PC-9 (cell line): Measurements from ENCODE around the gene NUFIP2. TPM values are rescaled to one million over a fixed set of nuclear protein-coding genes. Genes with fewer than 3 reads are reported as not detected.

Source experiments
- BruUV-seq: library from RNA; stranded (reverse); fragments of 400-500 nt; replicated peaks from 2 replicates; lab custom pipeline; 2021; lab: Mats Ljungman, UMichigan
- CTCF ChIA-PET: fragments of 300-600 bp; sonication (Branson Sonifier 250); formaldehyde crosslinking; loops from one replicate; lab custom pipeline; 2022; ENCODE audit warnings: antibody characterized with exemption; lab: Charles Lee
- POLR2A ChIA-PET: fragments of 300-600 bp; sonication (Branson Sonifier 250); formaldehyde crosslinking; loops from one replicate; lab custom pipeline; 2022; ENCODE audit warnings: antibody characterized with exemption; ENCODE audit not compliant: unreplicated experiment; lab: Charles Lee
- DNase-seq, 2 experiments: peaks; one replicate each; pipeline versions ENCODE4 v3.0.0 to v3.0.0-alpha.2; 2015 to 2022; ENCODE audit warnings: mixed read lengths in 1 of 2
- H2AFZ ChIP-seq: fragments of 200-600 bp; sonication (generic); 2 replicates; pipeline ENCODE4 v1.8.1; 2017; ENCODE audit warnings: antibody characterized with exemption
- H3F3A ChIP-seq: fragments of 200-600 bp; sonication (generic); 2 replicates; pipeline ENCODE4 v1.8.1; 2017; ENCODE audit warnings: antibody characterized with exemption, mild to moderate bottlenecking, low read depth; ENCODE audit not compliant: insufficient read depth
- H3K27ac ChIP-seq: fragments of 200-600 bp; sonication (generic); 2 replicates; pipeline ENCODE4 v1.6.1; 2016; ENCODE audit warnings: mixed run types
- H3K27me3 ChIP-seq: fragments of 200-600 bp; sonication (generic); 2 replicates; pipeline ENCODE4 v1.6.1; 2016; ENCODE audit warnings: low read depth, mixed run types; ENCODE audit not compliant: insufficient read depth
- H3K36me3 ChIP-seq: fragments of 200-600 bp; sonication (generic); 2 replicates; pipeline ENCODE4 v1.6.1; 2016; ENCODE audit warnings: low read depth, mixed run types
- H3K4me1 ChIP-seq: fragments of 200-600 bp; sonication (generic); replicated peaks from 2 replicates; pipeline ENCODE4 v1.6.1; 2016; ENCODE audit warnings: mixed run types; ENCODE audit not compliant: insufficient read depth
- H3K4me2 ChIP-seq: fragments of 200-600 bp; sonication (generic); 2 replicates; pipeline ENCODE4 v1.6.1; 2017; ENCODE audit warnings: mixed run types
- H3K4me3 ChIP-seq: fragments of 200-600 bp; sonication (generic); 2 replicates; pipeline ENCODE4 v1.6.1; 2016; ENCODE audit warnings: mixed run types
- H3K79me2 ChIP-seq: fragments of 200-600 bp; sonication (generic); 2 replicates; pipeline ENCODE4 v1.6.1; 2017; ENCODE audit warnings: low read depth, mixed run types
- H3K9me2 ChIP-seq: fragments of 200-600 bp; sonication (generic); 2 replicates; pipeline ENCODE4 v1.8.1; 2017; ENCODE audit warnings: mild to moderate bottlenecking; ENCODE audit not compliant: insufficient read depth
- H3K9me3 ChIP-seq: fragments of 200-600 bp; sonication (generic); 2 replicates; pipeline ENCODE4 v1.8.1; 2016; ENCODE audit warnings: low read depth; ENCODE audit not compliant: insufficient read depth
- H4K20me1 ChIP-seq: fragments of 200-600 bp; sonication (generic); 2 replicates; pipeline ENCODE4 v1.8.1; 2017; ENCODE audit not compliant: insufficient read depth
- CTCF ChIP-seq: fragments of 200-600 bp; sonication (generic); conservative IDR thresholded peaks from 2 replicates; pipeline ENCODE4 v1.6.1; 2017; ENCODE audit warnings: mixed run types, antibody characterized with exemption, mild to moderate bottlenecking, moderate library complexity
- EZH2 ChIP-seq: fragments of 200-600 bp; sonication (generic); IDR thresholded peaks from 2 replicates; pipeline ENCODE4 v1.8.0; 2017; ENCODE audit warnings: antibody characterized with exemption, low read depth
- intact Hi-C: fragments of 100-400 bp; cut with micrococcal nuclease; formaldehyde crosslinking; loops from one replicate; pipeline ENCODE4 v1.10.0; 2022; ENCODE audit not compliant: unreplicated experiment
- total RNA-seq: library from RNA; stranded (reverse); gene quantifications from 2 replicates; pipeline ENCODE4 v1.2.3, GENCODE V29; 2021

Gene NUFIP2
- total RNA-seq, 1 experiment from 2014 or later, result 73.1 TPM

- no peak for TF ChIP-seq EZH2
- TF ChIP-seq CTCF, result no peak
- no peaks in the 10 kb centered on the region for H3K9me2 ChIP-seq
These were observed 37.7 kb upstream of the NUFIP2 start for GRCh38 chr17:29331708-29332085.

GRCh38 chr17:29331075-29331707 lies 37.2 kb upstream of the NUFIP2 start:
- ChIA-PET CTCF (no interaction called here), POLR2A (interaction anchor here (0.7 to 0.8 kb wide), 2 partner anchors 37 to 206 kb away, joined by 4 to 6 read pairs; partner anchors contain the start of gene NUFIP2)
- H2AFZ ChIP-seq, result no peak overlapping the region
- H3K27ac ChIP-seq, result no peak overlapping the region
- H3K9me3 ChIP-seq, result no peaks in the 10 kb centered on the region
- peaks cover 9% of the 10 kb centered on the region; the same call in 1 of the 2 replicates for H3F3A ChIP-seq
- no peaks in the 10 kb centered on the region for H3K79me2 ChIP-seq
- H3K4me2 ChIP-seq, result no peak overlapping the region
- no peaks in the 10 kb centered on the region for H3K4me1 ChIP-seq
- H4K20me1 ChIP-seq, result no peaks in the 10 kb centered on the region; the same call in 1 of the 2 replicates
- peak in 1 of 2 experiments; percentile 47 for DNase-seq
- no TSS peak for BruUV-seq
- TF ChIP-seq CTCF (no peak), EZH2 (no peak)
- H3K36me3 ChIP-seq, result no peaks in the 10 kb centered on the region
- intact Hi-C loops, result no loop called here
- no peaks in the 10 kb centered on the region for H3K27me3 ChIP-seq
- no peaks in the 10 kb centered on the region for H3K9me2 ChIP-seq
- H3K4me3 ChIP-seq, result no peak overlapping the region

More at GRCh38 chr17:29331708-29332085, 37.7 kb upstream of the NUFIP2 start:
- H3K27ac ChIP-seq, result no peak overlapping the region
- no peak overlapping the region for H3K4me2 ChIP-seq
- CTCF ChIA-PET, result interaction anchor here (0.7 kb wide), 1 partner anchor 15 kb away, joined by 3 read pairs; no protein-coding TSS in a partner anchor
- DNase-seq, result no peak
- POLR2A ChIA-PET, result interaction anchor here (0.8 kb wide), 1 partner anchor 38 kb away, joined by 6 read pairs; the partner anchor contains the start of gene NUFIP2
- H3K36me3 ChIP-seq, result no peaks in the 10 kb centered on the region
- H3K4me1 ChIP-seq, result no peaks in the 10 kb centered on the region
- H2AFZ ChIP-seq, result no peak overlapping the region
- no TSS peak for BruUV-seq
- no peaks in the 10 kb centered on the region for H3K27me3 ChIP-seq
- no peaks in the 10 kb centered on the region; the same call in 1 of the 2 replicates for H4K20me1 ChIP-seq
- no peaks in the 10 kb centered on the region for H3K9me3 ChIP-seq
- H3K4me3 ChIP-seq, result no peak overlapping the region
- intact Hi-C loops, result no loop called here
- H3K79me2 ChIP-seq, result no peaks in the 10 kb centered on the region
- peaks cover 9% of the 10 kb centered on the region; the same call in 1 of the 2 replicates for H3F3A ChIP-seq

- Histone ChIP-seq H3K27ac (no peak overlapping the region), H4K20me1 (no peaks in the 10 kb centered on the region; the same call in 1 of the 2 replicates), H2AFZ (no peak overlapping the region), H3F3A (peaks cover 9% of the 10 kb centered on the region; the same call in 1 of the 2 replicates), H3K4me3 (no peak overlapping the region), H3K4me1 (no peaks in the 10 kb centered on the region), H3K36me3 (no peaks in the 10 kb centered on the region), H3K27me3 (no peaks in the 10 kb centered on the region), H3K9me2 (no peaks in the 10 kb centered on the region), H3K79me2 (no peaks in the 10 kb centered on the region), H3K4me2 (no peak overlapping the region), H3K9me3 (no peaks in the 10 kb centered on the region)
- DNase-seq, result no peak
- ChIA-PET CTCF (interaction anchor here (0.7 kb wide), 1 partner anchor 202 kb away, joined by 4 read pairs; no protein-coding TSS in a partner anchor), POLR2A (no interaction called here)
- no TSS peak for BruUV-seq
- intact Hi-C loops, result no loop called here
- TF ChIP-seq CTCF, result no peak
These were observed 33.5 kb upstream of the NUFIP2 start for GRCh38 chr17:29327412-29327811.
